NB4 (cell line): Measurements from ENCODE around the gene HOXC6.

Experiments
- DNase-seq: peaks from one replicate; pipeline ENCODE4 v3.0.0; 2010; ENCODE audit warnings: low read depth
- H3K4me3 ChIP-seq: one replicate; pipeline ENCODE4 v1.5.1; 2011; ENCODE audit warnings: mild to moderate bottlenecking, low read depth, low read length, moderate library complexity
- MYC ChIP-seq: IDR thresholded peaks from 2 replicates; pipeline ENCODE4 v1.6.1; 2011; ENCODE audit warnings: low read depth, low read length
- POLR2A ChIP-seq: IDR thresholded peaks from 2 replicates; pipeline ENCODE4 v1.6.1; 2011; ENCODE audit warnings: mild to moderate bottlenecking; ENCODE audit not compliant: insufficient read length; ENCODE audit errors: extremely low read depth
- TF ChIP-seq, protein P1 (sequence below): IDR thresholded peaks from 2 replicates; pipeline ENCODE4 v1.6.1; 2011; ENCODE audit warnings: low read depth, low read length
- TF ChIP-seq, protein P2 (sequence below): IDR thresholded peaks from one replicate; pipeline ENCODE4 v1.5.1; 2012; ENCODE audit warnings: low read depth, low read length

Gene HOXC6

DNA sequence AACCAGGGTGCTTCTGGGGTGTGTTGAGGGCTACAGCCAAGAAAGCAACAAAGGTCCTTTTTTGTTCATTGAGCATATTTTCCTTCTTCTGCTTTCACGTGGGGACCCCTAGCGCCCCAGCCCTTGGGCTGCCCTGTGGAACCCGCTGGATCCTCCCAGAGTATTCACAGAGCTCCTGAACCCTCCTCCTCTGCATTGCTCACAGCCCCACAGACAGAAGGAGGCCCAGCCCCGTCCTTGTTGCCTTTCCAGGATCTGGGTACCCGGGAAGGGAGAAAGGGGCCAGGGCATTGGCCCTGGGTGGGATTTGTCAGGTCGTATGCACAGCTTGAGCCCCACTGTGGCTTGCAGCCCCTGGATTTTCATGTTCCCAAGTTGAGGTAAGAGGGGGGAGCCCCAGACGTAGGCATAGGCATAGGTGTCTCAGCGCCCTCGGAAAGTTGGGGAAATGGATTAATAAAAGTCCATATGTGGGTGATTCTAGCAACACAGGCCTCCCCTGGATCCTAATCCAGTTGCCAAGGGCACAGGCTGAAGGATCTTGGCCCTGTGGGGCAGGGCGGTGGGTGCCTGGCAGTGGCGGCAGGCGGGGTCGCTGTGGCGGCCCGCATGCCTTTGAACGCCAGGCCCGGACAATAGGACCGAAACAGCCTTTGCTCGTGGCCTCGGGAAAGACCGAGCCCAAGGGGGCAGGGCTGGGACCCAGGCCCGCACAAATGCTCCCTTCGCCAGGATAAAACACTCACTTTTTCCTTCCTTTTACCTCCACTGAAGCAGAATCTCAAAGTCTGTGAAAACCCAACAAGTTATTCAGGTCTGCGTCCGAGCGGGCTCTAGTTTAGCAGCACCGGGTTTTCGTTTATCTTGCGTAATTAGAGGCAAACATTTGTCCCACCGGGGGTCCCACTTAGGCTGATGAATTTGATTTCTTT, 46.3 kb upstream of the HOXC6 start:
- no peak for DNase-seq
- H3K4me3 ChIP-seq: no peak overlapping the region
- TF ChIP-seq MYC (no peak), POLR2A (no peak)
- TF ChIP-seq, protein P1, sequence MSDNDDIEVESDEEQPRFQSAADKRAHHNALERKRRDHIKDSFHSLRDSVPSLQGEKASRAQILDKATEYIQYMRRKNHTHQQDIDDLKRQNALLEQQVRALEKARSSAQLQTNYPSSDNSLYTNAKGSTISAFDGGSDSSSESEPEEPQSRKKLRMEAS: no peak
- TF ChIP-seq, protein P2, sequence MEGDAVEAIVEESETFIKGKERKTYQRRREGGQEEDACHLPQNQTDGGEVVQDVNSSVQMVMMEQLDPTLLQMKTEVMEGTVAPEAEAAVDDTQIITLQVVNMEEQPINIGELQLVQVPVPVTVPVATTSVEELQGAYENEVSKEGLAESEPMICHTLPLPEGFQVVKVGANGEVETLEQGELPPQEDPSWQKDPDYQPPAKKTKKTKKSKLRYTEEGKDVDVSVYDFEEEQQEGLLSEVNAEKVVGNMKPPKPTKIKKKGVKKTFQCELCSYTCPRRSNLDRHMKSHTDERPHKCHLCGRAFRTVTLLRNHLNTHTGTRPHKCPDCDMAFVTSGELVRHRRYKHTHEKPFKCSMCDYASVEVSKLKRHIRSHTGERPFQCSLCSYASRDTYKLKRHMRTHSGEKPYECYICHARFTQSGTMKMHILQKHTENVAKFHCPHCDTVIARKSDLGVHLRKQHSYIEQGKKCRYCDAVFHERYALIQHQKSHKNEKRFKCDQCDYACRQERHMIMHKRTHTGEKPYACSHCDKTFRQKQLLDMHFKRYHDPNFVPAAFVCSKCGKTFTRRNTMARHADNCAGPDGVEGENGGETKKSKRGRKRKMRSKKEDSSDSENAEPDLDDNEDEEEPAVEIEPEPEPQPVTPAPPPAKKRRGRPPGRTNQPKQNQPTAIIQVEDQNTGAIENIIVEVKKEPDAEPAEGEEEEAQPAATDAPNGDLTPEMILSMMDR: no peak

DNA sequence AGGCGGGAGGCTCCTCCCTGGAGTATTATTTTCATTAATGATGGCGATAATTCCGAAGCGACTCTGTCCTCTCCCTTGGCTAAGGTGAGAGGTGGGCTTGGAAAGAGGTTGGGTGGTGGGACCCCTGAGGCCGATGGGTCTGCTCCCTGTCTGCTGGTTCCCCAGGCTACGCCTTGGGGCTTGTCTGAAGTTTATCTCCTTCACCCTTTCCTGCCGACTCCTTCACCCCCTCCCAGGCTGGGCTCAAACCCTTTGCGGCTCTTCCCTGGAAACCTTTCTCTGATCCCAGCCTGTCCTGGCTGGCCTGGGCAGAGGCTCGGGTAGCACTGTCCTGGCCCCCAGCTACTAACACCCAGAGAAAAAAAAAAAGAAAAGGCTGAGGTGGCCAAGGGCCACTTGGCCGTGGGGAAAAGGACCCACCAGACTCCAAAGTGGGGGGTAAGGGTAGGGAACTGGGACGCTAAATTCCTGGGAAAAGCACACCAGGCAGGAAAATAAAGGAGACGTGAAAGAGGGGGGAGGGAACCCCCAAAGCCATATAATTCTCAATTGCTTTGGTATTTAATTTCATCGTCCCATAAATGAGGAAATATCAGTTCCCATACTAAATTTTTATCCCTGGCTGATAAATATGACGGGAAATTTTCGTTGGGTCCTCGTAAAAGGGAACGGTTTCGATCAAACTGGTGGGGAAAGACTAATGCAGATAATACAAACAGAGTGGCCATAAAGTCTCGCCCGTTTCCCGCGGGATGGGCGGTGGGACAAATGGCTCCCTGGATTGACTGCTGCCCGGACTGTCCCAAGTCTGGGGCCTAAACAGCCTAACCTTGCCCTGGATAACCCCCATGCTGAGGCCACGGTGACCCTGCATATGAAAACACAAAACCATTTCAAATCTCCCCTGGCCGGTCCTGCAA, 45.3 kb upstream of the HOXC6 start:
- DNase-seq: no peak
- H3K4me3 ChIP-seq: peak overlapping the region; percentile 49
- TF ChIP-seq MYC (no peak), POLR2A (no peak)
- TF ChIP-seq, protein P1: no peak
- TF ChIP-seq, protein P2: no peak

DNA sequence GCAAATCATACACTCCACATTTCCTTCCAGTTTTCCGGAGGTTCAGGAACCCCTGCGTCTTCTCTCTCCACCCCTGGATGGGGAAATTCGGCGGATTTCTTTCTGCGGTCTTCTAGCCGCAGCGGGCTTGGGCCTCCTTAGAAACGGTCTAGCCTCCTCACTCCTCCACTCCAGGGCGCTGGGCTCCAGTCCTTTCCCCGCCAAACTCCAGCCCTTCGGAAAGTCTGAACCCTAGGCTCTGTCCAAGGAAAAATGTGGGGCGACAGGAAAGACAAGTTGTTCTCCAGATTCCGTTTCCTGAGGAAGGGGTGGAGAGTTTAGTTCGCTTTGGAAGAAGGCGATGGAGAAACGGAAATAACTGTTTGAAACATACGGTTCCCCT, 44.7 kb upstream of the HOXC6 start:
- peak overlapping the region; percentile 49 for H3K4me3 ChIP-seq
- peak; percentile 61 for DNase-seq
- TF ChIP-seq POLR2A: no peak
- no peak for TF ChIP-seq MYC
- TF ChIP-seq, protein P2: no peak
- TF ChIP-seq, protein P1: no peak

DNA sequence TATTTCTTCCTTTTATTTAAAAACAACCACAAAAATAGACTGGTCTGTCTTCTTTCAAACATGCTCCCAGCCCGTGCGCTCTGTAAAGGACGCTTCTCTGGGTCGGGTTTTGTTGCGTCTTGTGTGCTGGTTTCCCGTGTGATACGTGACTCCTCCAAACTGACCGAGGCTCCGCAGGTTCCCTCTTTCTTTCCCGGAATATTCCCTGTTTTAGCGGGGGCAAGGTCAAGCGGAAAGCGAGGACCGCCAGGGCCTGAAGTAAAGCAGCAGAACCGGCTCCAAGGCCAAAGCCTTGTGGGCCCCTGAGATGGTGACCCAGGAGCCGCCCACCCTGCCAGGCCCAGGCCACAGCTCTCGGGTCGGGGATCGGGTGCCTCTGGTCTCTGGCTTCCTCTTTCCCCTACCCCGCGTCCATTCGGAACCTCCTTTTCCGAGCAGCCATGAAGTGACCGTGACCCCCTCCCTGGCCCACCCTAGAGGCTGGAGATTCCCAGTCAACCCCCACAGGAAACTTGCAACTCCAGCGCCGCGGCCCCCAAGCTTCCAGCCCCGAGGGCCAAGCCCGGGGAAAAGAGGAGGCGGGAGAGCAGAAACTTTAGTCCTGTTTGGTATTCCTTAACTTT, 44.2 kb upstream of the HOXC6 start:
- TF ChIP-seq MYC: no peak
- no peak for TF ChIP-seq POLR2A
- TF ChIP-seq, protein P2: no peak
- TF ChIP-seq, protein P1: no peak
- DNase-seq: peak; percentile 55
- H3K4me3 ChIP-seq: peak overlapping the region; percentile 49

DNA sequence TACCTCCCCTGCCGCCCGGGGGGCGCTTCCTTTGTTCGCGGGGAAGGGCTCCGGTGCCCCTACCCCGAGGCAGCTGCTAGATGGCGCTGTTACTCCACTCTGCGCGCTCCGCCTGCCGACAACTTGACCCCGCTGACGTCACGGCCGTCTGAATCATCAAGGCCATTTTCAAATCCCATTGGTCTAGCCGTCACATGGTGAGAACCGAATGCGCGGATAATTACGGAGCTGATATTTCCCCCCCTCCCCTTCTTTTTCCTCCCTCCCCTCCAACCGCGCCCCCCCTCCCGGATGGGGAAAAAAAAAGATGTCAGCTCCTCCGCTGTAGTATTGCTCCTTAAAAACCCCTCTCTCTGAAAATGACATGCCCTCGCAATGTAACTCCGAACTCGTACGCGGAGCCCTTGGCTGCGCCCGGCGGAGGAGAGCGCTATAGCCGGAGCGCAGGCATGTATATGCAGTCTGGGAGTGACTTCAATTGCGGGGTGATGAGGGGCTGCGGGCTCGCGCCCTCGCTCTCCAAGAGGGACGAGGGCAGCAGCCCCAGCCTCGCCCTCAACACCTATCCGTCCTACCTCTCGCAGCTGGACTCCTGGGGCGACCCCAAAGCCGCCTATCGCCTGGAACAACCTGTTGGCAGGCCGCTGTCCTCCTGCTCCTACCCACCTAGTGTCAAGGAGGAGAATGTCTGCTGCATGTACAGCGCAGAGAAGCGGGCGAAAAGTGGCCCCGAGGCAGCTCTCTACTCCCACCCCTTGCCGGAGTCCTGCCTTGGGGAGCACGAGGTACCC, 43.1 kb upstream of the HOXC6 start, which contains the start of gene HOXC10:
TSS of gene HOXC10 (plus strand) at position 246 of the 791 bp plus-strand sequence. CDS start at position 360, 114 bp downstream.
- TF ChIP-seq, protein P1: peak; percentile 87
- TF ChIP-seq MYC (no peak), POLR2A (no peak)
- TF ChIP-seq, protein P2: peak; percentile 69
- peak; percentile 98 for DNase-seq
- H3K4me3 ChIP-seq: peak within 1 kb of the TSS; percentile 75
